Measurements from ENCODE around the gene MERTK.

- TF ChIP-seq CTCF (IDR thresholded peaks at IDR 0.05), result no peak
- no peak for TF ChIP-seq EZH2 (IDR thresholded peaks at IDR 0.05; ENCODE audit: borderline replicate concordance, insufficient read depth, low read depth, low read length, poor library complexity, severe bottlenecking)
These were observed 164.5 kb downstream of the MERTK start for GRCh38 chr2:112062894-112063293.
